HepG2 (cell line): ENCODE measurements around the gene RPSA. TPM values are rescaled to one million over a fixed set of nuclear protein-coding genes. Genes with fewer than 3 reads are reported as not detected.

ENCODE experiments used
- ATAC-seq: fragments of 200-7000 bp; cut with Tn5 transposase; 3 replicates; pipeline ENCODE4 v1.9.1; 2020; ENCODE audit warnings: mild to moderate bottlenecking, moderate library complexity
- BruUV-seq: library from RNA; stranded (reverse); fragments of 400-500 nt; replicated peaks from 2 replicates; lab custom pipeline; 2021; lab: Mats Ljungman, UMichigan
- CTCF ChIA-PET: fragments of 300-600 bp; formaldehyde crosslinking; extraction: SDS; loops from one replicate; lab custom pipeline; 2021; ENCODE audit warnings: low total read pairs, inconsistent platforms, low intra/inter-chr PET ratio; lab: Yijun Ruan, JAX
- POLR2A ChIA-PET: fragments of 350-600 bp; sonication (Branson Sonifier 250); formaldehyde crosslinking; loops from one replicate; lab custom pipeline; 2020; ENCODE audit warnings: antibody characterized with exemption, inconsistent platforms; lab: Yijun Ruan, JAX
- DNase-seq: peaks from one replicate; pipeline ENCODE4 v3.0.0-alpha.2; 2015; ENCODE audit warnings: low spot score
- FAIRE-seq: peaks from 3 replicates; lab custom pipeline; 2011; peaks lifted over from hg19 to GRCh38; lab: Jason Lieb, UNC
- H2AFZ ChIP-seq: one replicate; pipeline ENCODE4 v1.6.1; 2011; ENCODE audit warnings: low read length, inconsistent platforms
- H3K27ac ChIP-seq: fragments of 300-600 bp; 3 replicates; pipeline ENCODE4 v1.8.0; 2011; ENCODE audit warnings: mixed run types, mild to moderate bottlenecking, mixed read lengths, low read length, inconsistent platforms; ENCODE audit not compliant: insufficient read depth; ENCODE audit errors: extremely low read length
- H3K27me3 ChIP-seq, 2 experiments: fragments of 200-600 bp in 1 of 2; 2 replicates in 1 of 2; 3 replicates in 1 of 2; pipeline versions ENCODE4 v1.6.0 to v1.8.0; 2011; ENCODE audit warnings: low read length in 2 of 2, mild to moderate bottlenecking in 2 of 2, moderate library complexity in 2 of 2, inconsistent platforms in 1 of 2; ENCODE audit not compliant: insufficient read depth in 2 of 2, control insufficient read depth in 1 of 2
- H3K36me3 ChIP-seq, 2 experiments: fragments of 200-600 bp in 1 of 2; replicated peaks in 1 of 2; 2 replicates in 1 of 2; 3 replicates in 1 of 2; pipeline versions ENCODE4 v1.5.1 to v1.8.0; 2011; ENCODE audit warnings: low read length in 2 of 2, inconsistent platforms in 1 of 2; ENCODE audit not compliant: insufficient read depth in 2 of 2, control insufficient read depth in 1 of 2
- H3K4me1 ChIP-seq: 2 replicates; pipeline ENCODE4 v1.5.1; 2012; ENCODE audit warnings: low read length, inconsistent platforms; ENCODE audit not compliant: insufficient read depth
- H3K4me2 ChIP-seq: 2 replicates; pipeline ENCODE4 v1.6.0; 2011; ENCODE audit warnings: low read depth, low read length, inconsistent platforms
- H3K4me3 ChIP-seq, 3 experiments: fragments of 200-600 bp in 1 of 3; sonication (generic), shearing (Covaris generic) in 1 of 3; replicated peaks in 1 of 3; 2 replicates each; pipeline ENCODE4 v1.5.1; 2011 to 2016; ENCODE audit warnings: low read length in 3 of 3, inconsistent platforms in 2 of 3, low read depth in 2 of 3, mild to moderate bottlenecking in 2 of 3, control low read depth in 1 of 3, mixed read lengths in 1 of 3; ENCODE audit not compliant: insufficient read depth in 1 of 3
- H3K79me2 ChIP-seq: one replicate; pipeline ENCODE4 v1.6.1; 2011; ENCODE audit warnings: low read length, inconsistent platforms; ENCODE audit not compliant: insufficient read depth
- H3K9ac ChIP-seq: 2 replicates; pipeline ENCODE4 v1.6.0; 2011; ENCODE audit warnings: mild to moderate bottlenecking, low read depth, low read length, inconsistent platforms; ENCODE audit not compliant: insufficient read depth
- H3K9me3 ChIP-seq: 2 replicates; pipeline ENCODE4 v1.5.1; 2012; ENCODE audit warnings: mild to moderate bottlenecking, low read length
- H4K20me1 ChIP-seq: 2 replicates; pipeline ENCODE4 v1.6.0; 2011; ENCODE audit warnings: inconsistent platforms, mild to moderate bottlenecking, low read length, moderate library complexity; ENCODE audit not compliant: insufficient read depth
- CREM ChIP-seq, 2 experiments: sonication (generic) in 1 of 2; formaldehyde crosslinking in 1 of 2; IDR thresholded peaks; 2 replicates each; pipeline versions ENCODE4 v1.4.0 to v1.6.1; 2016 to 2020; ENCODE audit warnings: antibody characterized with exemption in 1 of 2, mild to moderate bottlenecking in 1 of 2, missing genetic modification reagents in 1 of 2
- HMGA1 ChIP-seq: sonication (generic); formaldehyde crosslinking; conservative IDR thresholded peaks from 2 replicates; pipeline ENCODE4 v1.4.0; 2020; ENCODE audit warnings: missing genetic modification reagents
- MEIS2 ChIP-seq: sonication (generic); formaldehyde crosslinking; IDR thresholded peaks from 2 replicates; pipeline ENCODE4 v1.9.0; 2021; ENCODE audit warnings: mild to moderate bottlenecking, missing genetic modification reagents
- RBFOX2 ChIP-seq: fragments of 200-400 bp; formaldehyde crosslinking; IDR thresholded peaks from 2 replicates; pipeline ENCODE4 v1.6.1; 2017; ENCODE audit warnings: low read depth, mild to moderate bottlenecking, low read length
- SNAPC2 ChIP-seq: sonication (generic); formaldehyde crosslinking; IDR thresholded peaks from 2 replicates; pipeline ENCODE4 v1.8.1; 2022; ENCODE audit warnings: mild to moderate bottlenecking, missing genetic modification reagents
- SSRP1 ChIP-seq: IDR thresholded peaks from 2 replicates; pipeline ENCODE4 v1.6.1; 2016; ENCODE audit warnings: control low read depth
- ZNF549 ChIP-seq: sonication (generic); formaldehyde crosslinking; IDR thresholded peaks from 2 replicates; pipeline ENCODE4 v1.5.0; 2020; ENCODE audit warnings: missing genetic modification reagents
- ZNF563 ChIP-seq: sonication (generic); formaldehyde crosslinking; IDR thresholded peaks from 2 replicates; pipeline ENCODE4 v1.8.0; 2022; ENCODE audit warnings: mild to moderate bottlenecking, moderate library complexity, missing genetic modification reagents
- ZNF850 ChIP-seq: sonication (generic); formaldehyde crosslinking; conservative IDR thresholded peaks from 2 replicates; pipeline ENCODE4 v1.9.0; 2021; ENCODE audit warnings: mild to moderate bottlenecking, missing genetic modification reagents
- WGBS: methylation state at CpG from one replicate; pipeline ENCODE4 v1.1.6; 2017; ENCODE audit warnings: low lambda C conversion rate; 5-methylcytosine and 5-hydroxymethylcytosine counted together
- in situ Hi-C: cut with HindIII; loops from 2 replicates; pipeline ENCODE4 v1.10.0; 2017; ENCODE audit warnings: low pct_unique_long_range_greater_than_20kb; ENCODE audit not compliant: extremely low pct_ligation_motif_present
- intact Hi-C: fragments of 100-400 bp; cut with micrococcal nuclease; formaldehyde crosslinking; loops from one replicate; pipeline ENCODE4 v1.10.0; 2022; ENCODE audit not compliant: unreplicated experiment
- polyA plus RNA-seq, 8 experiments: library from polyadenylated mRNA; depleted of rRNA in 3 of 8; stranded (reverse) in 7 of 8; unstranded in 1 of 8; fragments of >200 nt; fragmentation: Illumina TruSeq in 4 of 8; extraction: Trizol in 4 of 8; gene quantifications; 2 replicates each; pipeline versions ENCODE4 v1.2.1 to v1.2.3, GENCODE V29; 2011 to 2016; ENCODE audit warnings: low read depth in 4 of 8, missing spikeins in 1 of 8, mixed read lengths in 1 of 8; ENCODE audit not compliant: insufficient read depth in 1 of 8
- total RNA-seq, 5 experiments: library from RNA; depleted of rRNA; stranded (reverse); fragments of >200 nt; fragmentation: Illumina TruSeq; extraction: Trizol; gene quantifications; 2 replicates each; pipeline ENCODE4 v1.2.3, GENCODE V29; 2016; ENCODE audit warnings: low read depth in 1 of 5
- TF ChIP-seq, protein P1 (sequence below): IDR thresholded peaks from 2 replicates; pipeline ENCODE4 v1.6.1; 2018; ENCODE audit warnings: missing genetic modification reagents

RPSA gene
- total and polyA plus RNA-seq, 2 of the 13 experiments (the other 11 are each of a cell fraction or from before 2014, with no cell fraction given) = 1,683 to 3,226 TPM

DNA sequence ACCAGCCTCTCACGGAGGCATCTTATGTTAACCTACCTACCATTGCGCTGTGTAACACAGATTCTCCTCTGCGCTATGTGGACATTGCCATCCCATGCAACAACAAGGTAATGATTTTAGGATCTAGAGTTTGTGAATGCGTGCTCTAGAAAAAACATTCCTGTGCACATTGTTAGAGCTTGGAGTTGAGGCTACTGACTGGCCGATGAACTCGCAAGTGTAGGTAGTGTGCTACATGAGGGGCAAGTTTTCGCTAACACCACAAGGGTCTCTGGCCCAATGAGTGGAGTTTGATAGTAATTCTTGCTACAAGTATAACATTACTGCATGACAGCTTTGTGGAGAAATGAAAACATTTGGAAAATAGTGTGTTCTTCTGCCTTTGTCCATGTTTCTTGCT, 4.4 kb downstream of the RPSA start (continued):
- no peak for TF ChIP-seq ZNF563
- peak; percentile 48; the same call in 1 of the 2 replicates for TF ChIP-seq RBFOX2
- no peak for TF ChIP-seq MEIS2 (CRISPR knock-in tag)
- no peak for TF ChIP-seq HMGA1 (CRISPR knock-in tag)

DNA sequence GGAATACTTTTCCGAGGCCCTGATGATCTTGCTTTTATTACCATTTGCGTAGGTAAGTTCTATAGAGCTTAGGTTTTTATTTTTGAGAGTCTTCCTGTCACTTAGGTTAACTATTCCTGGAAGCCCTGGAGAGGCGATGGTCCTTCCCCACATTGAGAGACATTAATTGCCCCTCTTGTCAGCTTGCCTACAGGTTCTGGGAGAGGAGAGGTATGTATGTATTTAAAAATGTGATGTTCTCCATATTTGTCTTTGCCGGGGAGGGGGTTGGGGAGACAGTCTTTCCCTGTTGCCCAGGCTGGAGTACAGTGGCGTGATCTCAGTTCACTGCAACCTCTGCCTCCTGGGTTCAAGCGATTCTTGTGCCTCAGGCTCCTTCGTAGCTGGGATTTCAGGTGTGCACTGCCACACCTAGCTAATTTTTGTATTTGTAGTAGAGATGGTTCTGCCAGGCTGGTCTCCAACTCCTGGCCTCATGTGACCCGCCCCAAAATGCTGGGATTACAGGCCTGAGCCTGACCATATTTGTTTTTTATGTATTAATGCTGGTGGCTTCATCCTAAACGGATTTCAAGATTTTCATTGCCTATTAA, 6.2 kb downstream of the RPSA start:
- FAIRE-seq = no peak
- Histone ChIP-seq H3K9ac (no peak overlapping the region), H3K4me2 (no peak overlapping the region), H3K4me1 (peaks cover 34% of the 10 kb centered on the region), H3K79me2 (peaks cover 24% of the 10 kb centered on the region), H3K9me3 (no peaks in the 10 kb centered on the region), H4K20me1 (peaks cover 34% of the 10 kb centered on the region), H3K4me3 (no peak overlapping the region), H3K27me3 (no peaks in the 10 kb centered on the region), H3K36me3 (peaks cover 12 to 61% of the 10 kb centered on the region in 2 experiments), H3K27ac (no peak overlapping the region), H2AFZ (no peak overlapping the region)
- WGBS = 96% methylated on average over 9 of the region's 9 CpGs
- no TSS peak for BruUV-seq
- DNase-seq = no peak
- ChIA-PET POLR2A (no interaction called here), CTCF (no interaction called here)
- TF ChIP-seq ZNF850 (CRISPR knock-in tag) = no peak
- no peak for TF ChIP-seq SSRP1 (CRISPR knock-in tag)
- no peak for TF ChIP-seq ZNF549 (CRISPR knock-in tag)
- no peak for TF ChIP-seq SNAPC2 (CRISPR knock-in tag)
- TF ChIP-seq, protein P1, sequence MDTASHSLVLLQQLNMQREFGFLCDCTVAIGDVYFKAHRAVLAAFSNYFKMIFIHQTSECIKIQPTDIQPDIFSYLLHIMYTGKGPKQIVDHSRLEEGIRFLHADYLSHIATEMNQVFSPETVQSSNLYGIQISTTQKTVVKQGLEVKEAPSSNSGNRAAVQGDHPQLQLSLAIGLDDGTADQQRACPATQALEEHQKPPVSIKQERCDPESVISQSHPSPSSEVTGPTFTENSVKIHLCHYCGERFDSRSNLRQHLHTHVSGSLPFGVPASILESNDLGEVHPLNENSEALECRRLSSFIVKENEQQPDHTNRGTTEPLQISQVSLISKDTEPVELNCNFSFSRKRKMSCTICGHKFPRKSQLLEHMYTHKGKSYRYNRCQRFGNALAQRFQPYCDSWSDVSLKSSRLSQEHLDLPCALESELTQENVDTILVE = no peak
- no peak for TF ChIP-seq CREM (IDR thresholded peaks at IDR 0.05)
- no peak for TF ChIP-seq CREM (CRISPR knock-in tag; IDR thresholded peaks at IDR 0.05)
- in situ Hi-C loops = no loop called here
- intact Hi-C loops = no loop called here
- no peak for ATAC-seq
